Thymus (tissue), 11 donors: ENCODE results near the gene PRAMEF18. TPM values are rescaled to one million over a fixed set of nuclear protein-coding genes. Genes with fewer than 3 reads are reported as not detected.
"Not testable (repeated sequence)": the region's sequence is repeated elsewhere in the genome, so short reads cannot be mapped to it uniquely, and the experiment has no call there.

Experiments
- DNase-seq, 9 donors: peaks; one replicate each; pipeline ENCODE4 v3.0.0-alpha.2; 2013; ENCODE audit warnings: low spot score in 9 of 9, low read depth in 6 of 9, missing footprints in 1 of 9
- H3K27ac ChIP-seq, 2 donors: one replicate each; pipeline ENCODE4 v1.5.1; 2013; ENCODE audit warnings: control low read depth in 1 of 2, low read depth in 1 of 2, low read length in 1 of 2, mild to moderate bottlenecking in 1 of 2, moderate library complexity in 1 of 2
- H3K27me3 ChIP-seq, 2 donors: one replicate each; pipeline ENCODE4 v1.5.1; 2013; ENCODE audit warnings: low read length in 1 of 2; ENCODE audit not compliant: control insufficient read depth in 2 of 2, insufficient read depth in 1 of 2
- H3K36me3 ChIP-seq, 2 donors: one replicate each; pipeline ENCODE4 v1.5.1; 2013; ENCODE audit warnings: low read length in 1 of 2, mild to moderate bottlenecking in 1 of 2, moderate library complexity in 1 of 2; ENCODE audit not compliant: control insufficient read depth in 2 of 2, insufficient read depth in 2 of 2
- H3K4me1 ChIP-seq, 2 donors: one replicate each; pipeline ENCODE4 v1.5.1; 2013; ENCODE audit warnings: low read length in 2 of 2; ENCODE audit not compliant: control insufficient read depth in 2 of 2, insufficient read depth in 2 of 2
- H3K4me3 ChIP-seq, 2 donors: one replicate each; pipeline ENCODE4 v1.5.1; 2013; ENCODE audit warnings: low read length in 2 of 2, control low read depth in 1 of 2, mild to moderate bottlenecking in 1 of 2
- H3K9me3 ChIP-seq, 2 donors: one replicate each; pipeline ENCODE4 v1.5.1; 2013; ENCODE audit warnings: low read length in 1 of 2, mild to moderate bottlenecking in 1 of 2; ENCODE audit not compliant: control insufficient read depth in 2 of 2, insufficient read depth in 1 of 2
- WGBS: extraction: QIAGEN DNeasy Blood & Tissue Kit; methylation state at CpG from one replicate; pipeline ENCODE4 v1.1.7; 2013; 5-methylcytosine and 5-hydroxymethylcytosine counted together
- polyA plus RNA-seq: library from polyadenylated mRNA; stranded (reverse); fragments of 200-250 nt; gene quantifications from one replicate; pipeline ENCODE4 v1.2.3, GENCODE V29; 2013
- total RNA-seq: library from RNA; stranded (reverse); fragments of 120-200 nt; gene quantifications from one replicate; pipeline ENCODE4 v1.2.4, GENCODE V29; 2013
- donor health status: healthy.

PRAMEF18 gene
- total and polyA plus RNA-seq, 2 donors, result 0.07 TPM; not detected in 1

DNA sequence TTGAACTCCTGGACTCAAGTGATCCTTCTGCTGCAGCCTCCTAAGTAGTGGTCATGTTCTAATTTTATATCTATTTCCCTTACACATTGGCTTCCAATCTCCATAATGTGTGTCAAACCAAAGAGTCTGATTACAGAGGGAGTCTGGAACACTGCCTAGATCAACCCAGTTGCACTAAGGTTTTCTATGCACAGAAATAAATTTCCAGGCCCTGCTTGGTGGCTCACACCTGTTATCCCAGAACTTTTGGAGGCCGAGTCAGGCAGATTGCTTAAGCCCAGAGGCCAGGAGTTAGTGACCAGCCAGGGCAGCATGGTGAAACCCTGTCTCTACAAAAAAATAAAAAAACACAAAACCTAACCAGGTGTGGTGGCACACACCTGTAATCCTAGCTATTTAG, 8.1 kb upstream of the PRAMEF18 start:
- not testable (repeated sequence) for H3K27me3 ChIP-seq, H3K27ac ChIP-seq, H3K4me1 ChIP-seq, H3K4me3 ChIP-seq, H3K9me3 ChIP-seq, DNase-seq, H3K36me3 ChIP-seq
- WGBS, result 94% methylated on average over 1 of the region's 1 CpG

DNA sequence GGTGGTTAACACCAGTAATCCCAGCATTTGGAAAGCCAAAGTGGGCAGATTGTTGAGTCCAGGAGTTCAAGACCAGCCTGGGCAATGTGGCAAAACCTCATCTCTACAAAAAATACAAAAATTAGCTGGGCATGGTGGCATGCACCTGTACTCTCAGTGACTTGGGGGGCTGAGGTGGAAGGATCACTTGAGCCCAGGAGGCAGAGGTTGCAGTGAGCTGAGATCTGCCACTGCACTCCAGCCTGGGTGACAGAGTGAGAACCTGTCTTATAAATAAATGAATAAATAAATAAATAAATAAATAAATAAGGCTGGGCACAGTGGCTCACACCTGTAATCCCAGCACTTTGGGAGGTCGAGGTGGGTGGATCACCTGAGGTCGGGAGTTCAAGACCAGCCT, 6.1 kb upstream of the PRAMEF18 start:
- not testable (repeated sequence) for H3K36me3 ChIP-seq, H3K27me3 ChIP-seq, H3K9me3 ChIP-seq, H3K27ac ChIP-seq, H3K4me1 ChIP-seq, DNase-seq, H3K4me3 ChIP-seq
- WGBS, result 84% methylated on average over 2 of the region's 2 CpGs

DNA sequence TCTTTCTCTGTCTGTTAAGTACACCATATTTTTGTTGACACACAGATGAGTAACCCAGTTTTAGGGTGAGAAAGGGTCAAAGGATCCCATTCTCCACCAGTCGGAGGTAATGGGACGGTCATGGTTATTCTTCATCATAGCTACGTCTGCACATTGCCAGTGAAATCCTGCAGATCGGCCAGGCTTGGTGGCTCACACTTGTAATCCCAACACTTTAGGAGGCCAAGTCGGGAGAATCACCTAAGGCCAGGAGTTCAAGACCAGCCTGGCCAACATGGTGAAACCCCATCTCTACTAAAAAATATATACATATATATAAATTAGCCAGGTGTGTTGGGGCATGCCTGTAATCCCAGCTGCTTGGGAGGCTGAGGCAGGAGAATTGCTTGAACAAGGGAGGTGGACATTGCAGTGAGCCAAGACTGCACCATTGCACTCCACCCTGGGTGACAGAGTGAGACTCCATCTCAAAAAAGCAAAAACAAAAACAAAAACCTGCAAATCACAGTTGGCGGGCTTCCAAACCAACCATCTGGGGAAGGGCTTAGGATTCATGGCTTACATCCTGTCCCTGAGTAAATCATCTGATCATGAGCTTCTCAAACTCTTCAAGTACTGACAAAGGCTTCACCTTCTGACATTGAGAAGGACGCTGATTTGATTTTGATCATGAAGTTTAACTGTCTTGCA, 5.3 kb upstream of the PRAMEF18 start:
- not testable (repeated sequence) for H3K36me3 ChIP-seq, H3K4me3 ChIP-seq, DNase-seq, H3K27me3 ChIP-seq, H3K4me1 ChIP-seq, H3K9me3 ChIP-seq, H3K27ac ChIP-seq
- 88% methylated on average over 7 of the region's 7 CpGs for WGBS

DNA sequence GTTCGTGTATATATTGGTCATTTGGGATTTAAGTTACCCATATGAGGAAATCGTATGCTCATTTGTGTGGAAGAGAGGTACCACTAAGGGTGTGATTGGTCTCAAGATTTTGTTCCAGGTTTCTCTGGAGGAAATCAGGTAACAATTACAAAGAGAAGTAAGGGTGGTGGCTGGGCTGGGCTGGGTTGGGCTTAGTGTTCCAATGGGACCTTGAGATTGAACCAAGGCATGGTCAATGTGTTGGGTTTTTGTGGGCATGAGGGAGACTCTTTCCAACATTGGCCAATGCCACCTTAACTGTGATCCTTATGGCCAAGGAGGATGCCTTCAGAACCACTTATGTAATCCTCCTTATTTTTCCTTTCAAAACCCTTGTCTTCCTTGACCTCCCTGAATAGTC, 4.6 kb upstream of the PRAMEF18 start:
- not testable (repeated sequence) for DNase-seq, H3K4me3 ChIP-seq, H3K4me1 ChIP-seq, H3K9me3 ChIP-seq, H3K36me3 ChIP-seq, H3K27ac ChIP-seq, H3K27me3 ChIP-seq
- WGBS, result 92% methylated on average over 2 of the region's 2 CpGs

DNA sequence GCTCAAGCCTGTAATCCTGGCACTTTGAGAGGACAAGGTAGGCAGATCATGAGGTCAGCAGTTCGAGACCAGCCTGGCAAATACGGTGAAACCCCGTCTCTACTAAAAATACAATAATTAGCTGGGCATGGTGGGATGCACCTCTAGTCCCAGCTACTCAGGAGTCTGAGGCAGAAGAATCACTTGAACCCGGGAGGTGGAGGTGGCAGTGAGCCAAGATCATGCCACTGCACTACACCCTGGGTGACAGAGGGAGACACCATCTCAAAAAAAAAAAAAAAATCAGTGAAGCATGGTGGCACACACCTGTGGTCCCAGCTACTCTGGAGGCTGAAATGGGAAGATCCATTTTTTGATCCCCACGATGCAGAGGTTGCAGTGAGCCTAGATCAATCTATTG, 4.1 kb upstream of the PRAMEF18 start:
- H3K4me1 ChIP-seq, H3K27me3 ChIP-seq, H3K9me3 ChIP-seq, H3K27ac ChIP-seq, DNase-seq, H3K36me3 ChIP-seq, H3K4me3 ChIP-seq: not testable (repeated sequence)
- WGBS, result 90% methylated on average over 5 of the region's 5 CpGs

DNA sequence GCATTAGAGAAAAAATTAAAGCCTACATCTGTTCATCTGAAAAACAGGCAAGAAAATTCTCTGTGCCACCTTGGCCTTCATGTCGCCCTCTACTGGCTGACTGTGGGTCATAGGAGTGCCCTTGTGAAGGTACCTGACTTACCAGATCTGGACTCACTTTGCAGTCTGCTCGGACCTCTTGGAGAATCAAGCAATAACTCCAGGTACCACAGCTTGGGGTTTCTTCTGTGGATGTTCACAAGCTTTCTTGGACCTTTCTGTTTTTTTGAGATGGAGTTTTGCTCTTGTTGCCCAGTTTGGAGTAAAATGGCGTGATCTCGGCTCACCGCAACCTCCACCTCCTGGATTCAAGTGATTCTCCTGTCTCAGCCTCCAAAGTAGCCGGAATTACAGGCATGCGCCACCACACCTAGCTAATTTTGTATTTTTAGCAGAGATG, 2.4 kb upstream of the PRAMEF18 start:
- WGBS, result 78% methylated on average over 7 of the region's 7 CpGs
- Histone ChIP-seq H3K4me3 (no peak overlapping the region), H3K27ac (no peak overlapping the region), H3K9me3 (peaks cover 0 to 4% of the 10 kb centered on the region in 2 donors), H3K27me3 (peaks cover 0 to 2% of the 10 kb centered on the region in 2 donors), H3K36me3 (no peaks in the 10 kb centered on the region), H3K4me1 (no peaks in the 10 kb centered on the region)
- DNase-seq, result peak in 4 of 9 donors; percentile 3 to 35 (median 8)

DNA sequence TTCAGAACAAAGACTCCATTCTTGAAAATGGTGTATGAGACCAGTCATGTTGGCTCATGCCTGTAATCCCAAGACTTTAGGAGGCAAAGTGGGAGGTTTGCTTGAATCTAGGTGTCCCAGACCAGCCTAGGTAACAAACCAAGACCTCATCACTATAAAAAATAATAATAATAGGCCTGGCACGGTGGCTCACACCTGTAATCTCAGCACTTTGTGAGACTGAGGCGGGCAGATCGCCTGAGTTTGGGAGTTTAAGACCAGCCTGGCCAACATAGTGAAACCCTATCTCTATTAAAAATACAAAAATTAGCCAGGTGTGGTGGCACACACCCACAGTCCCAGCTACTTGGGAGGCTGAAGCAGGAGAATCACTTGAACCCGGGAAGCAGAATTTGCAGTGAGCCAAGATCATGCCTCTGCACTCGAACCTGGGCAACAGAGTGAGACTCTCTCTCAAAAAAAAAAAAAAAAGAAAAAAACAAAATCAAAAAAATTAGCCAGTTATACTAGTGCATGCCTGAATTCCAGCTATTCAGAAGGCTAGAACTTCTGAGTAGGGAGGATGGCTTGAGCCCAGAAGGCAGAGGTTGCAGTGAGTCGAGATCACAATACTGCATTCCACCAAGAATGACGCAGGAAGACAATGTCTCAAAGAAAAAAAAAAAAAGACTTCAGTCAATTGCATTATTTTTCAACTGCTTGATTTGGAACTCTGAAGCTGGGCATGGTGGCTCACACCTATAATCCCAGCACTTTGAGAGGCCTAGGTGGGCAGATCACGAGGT, 1.5 kb upstream of the PRAMEF18 start:
- not testable (repeated sequence) for H3K4me1 ChIP-seq, H3K27ac ChIP-seq, H3K36me3 ChIP-seq, H3K9me3 ChIP-seq, H3K27me3 ChIP-seq, DNase-seq, H3K4me3 ChIP-seq
- 93% methylated on average over 8 of the region's 8 CpGs for WGBS

DNA sequence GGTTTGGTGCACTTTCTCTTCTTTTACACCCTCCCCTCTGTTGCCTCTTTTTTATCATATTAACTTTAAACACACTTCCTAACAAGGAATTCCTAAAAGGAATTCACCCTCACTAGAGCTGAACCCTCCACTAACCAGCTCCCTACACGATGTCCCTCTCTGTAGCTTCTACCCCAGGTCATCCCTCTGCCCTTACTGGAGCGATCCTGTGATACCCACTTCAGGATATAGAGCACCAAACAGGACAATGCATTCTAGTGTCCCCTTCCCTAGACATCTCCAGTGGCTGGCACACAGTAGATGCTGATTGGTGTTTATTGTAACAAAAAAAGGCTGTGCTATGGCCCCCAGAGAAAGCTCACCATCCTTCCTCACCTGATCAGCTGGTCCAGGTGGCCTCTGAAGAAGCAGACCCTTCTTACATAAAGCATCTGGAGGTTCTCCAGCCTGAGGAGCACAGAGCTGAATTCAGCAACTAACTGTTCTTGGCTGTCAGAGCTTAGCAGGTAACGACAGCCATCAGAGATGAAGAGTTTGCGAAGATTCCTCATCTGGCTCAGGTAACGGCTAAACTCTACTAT, 1.4 kb downstream of the PRAMEF18 start:
- DNase-seq, result no peak
- Histone ChIP-seq H3K4me1 (no peaks in the 10 kb centered on the region), H3K4me3 (no peak overlapping the region), H3K27ac (no peak overlapping the region), H3K36me3 (no peaks in the 10 kb centered on the region), H3K27me3 (peaks cover 0 to 2% of the 10 kb centered on the region in 2 donors), H3K9me3 (no peaks in the 10 kb centered on the region)
- WGBS, result 94% methylated on average over 5 of the region's 5 CpGs

DNA sequence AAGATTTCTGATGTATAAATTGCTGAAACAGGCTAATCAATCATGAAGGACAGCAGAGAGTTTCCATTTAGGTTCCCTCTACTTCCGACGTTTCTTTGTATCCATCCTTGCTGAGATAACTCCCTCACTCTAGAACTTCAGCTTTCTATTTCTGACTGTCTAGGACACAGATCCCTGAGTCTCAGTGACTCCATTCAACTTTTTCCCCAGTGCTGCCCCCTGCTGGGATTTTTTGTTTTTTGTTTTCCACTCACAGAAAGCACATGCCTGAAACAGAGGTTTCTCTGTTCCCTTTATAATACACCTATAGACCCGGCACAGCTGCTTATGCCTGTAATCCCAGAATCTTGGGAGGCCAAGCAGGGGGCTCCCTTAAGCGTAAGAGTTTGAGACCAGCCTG, 3.2 kb downstream of the PRAMEF18 start:
- H3K27me3 ChIP-seq, H3K36me3 ChIP-seq, DNase-seq, H3K4me3 ChIP-seq, H3K9me3 ChIP-seq, H3K27ac ChIP-seq, H3K4me1 ChIP-seq: not testable (repeated sequence)
- WGBS, result no CpG with 5 or more reads among the region's 4 CpGs
